Osteoblast (primary cell): ENCODE results near the gene KRTAP5-2. TPM values are rescaled to one million over a fixed set of nuclear protein-coding genes. Genes with fewer than 3 reads are reported as not detected.
"Not testable (repeated sequence)": the region's sequence is repeated elsewhere in the genome, so short reads cannot be mapped to it uniquely, and the experiment has no call there.

Experiments
- DNase-seq: peaks from one replicate; pipeline ENCODE4 v3.0.0; 2011; ENCODE audit warnings: low spot score, mixed read lengths; ENCODE audit not compliant: insufficient read length; ENCODE audit errors: missing footprints
- H2AFZ ChIP-seq: 2 replicates; pipeline ENCODE4 v1.6.0; 2011; ENCODE audit warnings: mild to moderate bottlenecking, low read length
- H3K27ac ChIP-seq: 2 replicates; pipeline ENCODE4 v1.5.1; 2011; ENCODE audit warnings: mild to moderate bottlenecking, low read depth, low read length, moderate library complexity
- H3K27me3 ChIP-seq: 2 replicates; pipeline ENCODE4 v1.6.0; 2012; ENCODE audit warnings: mild to moderate bottlenecking, control low read depth, inconsistent platforms, low read length, moderate library complexity; ENCODE audit not compliant: insufficient read depth
- H3K36me3 ChIP-seq: 2 replicates; pipeline ENCODE4 v1.5.1; 2011; ENCODE audit warnings: mild to moderate bottlenecking, low read length, control low read depth, moderate library complexity; ENCODE audit not compliant: insufficient read depth
- H3K4me1 ChIP-seq: 2 replicates; pipeline ENCODE4 v1.5.1; 2011; ENCODE audit warnings: mild to moderate bottlenecking, low read length, control low read depth, moderate library complexity; ENCODE audit not compliant: insufficient read depth
- H3K4me2 ChIP-seq: 2 replicates; pipeline ENCODE4 v1.6.0; 2011; ENCODE audit warnings: mild to moderate bottlenecking, low read length; ENCODE audit not compliant: insufficient read depth
- H3K4me3 ChIP-seq: fragments of 200-600 bp; sonication (generic); 3 replicates; pipeline ENCODE4 v1.5.1; 2012; ENCODE audit warnings: mild to moderate bottlenecking, low read length, inconsistent platforms; ENCODE audit not compliant: insufficient read depth
- H3K79me2 ChIP-seq: 2 replicates; pipeline ENCODE4 v1.6.0; 2012; ENCODE audit warnings: mild to moderate bottlenecking, low read length, control low read depth, inconsistent platforms; ENCODE audit not compliant: insufficient read depth
- H3K9me3 ChIP-seq: 2 replicates; pipeline ENCODE4 v1.5.1; 2011; ENCODE audit warnings: low read depth, low read length, control low read depth
- H4K20me1 ChIP-seq: 2 replicates; pipeline ENCODE4 v1.6.0; 2012; ENCODE audit warnings: mild to moderate bottlenecking, low read length, control low read depth; ENCODE audit not compliant: insufficient read depth
- CTCF ChIP-seq: IDR thresholded peaks from 2 replicates; pipeline ENCODE4 v1.5.1; 2011; ENCODE audit warnings: mild to moderate bottlenecking, low read depth, low read length, moderate library complexity; ENCODE audit errors: extremely low read depth
- total RNA-seq: library from RNA; depleted of rRNA; stranded (reverse); fragments of >200 nt; gene quantifications from 2 replicates; pipeline ENCODE4 v1.2.3, GENCODE V29; 2012

The KRTAP5-2 gene
- total RNA-seq, 1 donor = not detected

- Histone ChIP-seq H2AFZ (no peak overlapping the region), H3K79me2 (no peaks in the 10 kb centered on the region), H3K9me3 (peaks cover 5% of the 10 kb centered on the region), H3K4me3 (no peak overlapping the region), H4K20me1 (no peaks in the 10 kb centered on the region), H3K4me2 (no peak overlapping the region), H3K36me3 (no peaks in the 10 kb centered on the region), H3K27ac (no peak overlapping the region), H3K27me3 (peaks cover 20% of the 10 kb centered on the region), H3K4me1 (no peaks in the 10 kb centered on the region)
- no peak for DNase-seq
- no peak for TF ChIP-seq CTCF
These were observed 16.1 kb downstream of the KRTAP5-2 start for GRCh38 chr11:1581976-1582375.

GRCh38 chr11:1576825-1577224 lies 21.3 kb downstream of the KRTAP5-2 start:
- H4K20me1 ChIP-seq = no peaks in the 10 kb centered on the region
- H2AFZ ChIP-seq = no peak overlapping the region
- H3K4me2 ChIP-seq = no peak overlapping the region
- H3K27ac ChIP-seq = no peak overlapping the region
- no peak for DNase-seq
- H3K4me3 ChIP-seq = no peak overlapping the region
- H3K9me3 ChIP-seq = peaks cover 5% of the 10 kb centered on the region
- TF ChIP-seq CTCF = no peak
- H3K79me2 ChIP-seq = no peaks in the 10 kb centered on the region
- peaks cover 39% of the 10 kb centered on the region for H3K27me3 ChIP-seq
- H3K4me1 ChIP-seq = no peaks in the 10 kb centered on the region
- no peaks in the 10 kb centered on the region for H3K36me3 ChIP-seq

GRCh38 chr11:1575756-1576155 lies 22.3 kb downstream of the KRTAP5-2 start:
- DNase-seq, H3K36me3 ChIP-seq, H3K4me2 ChIP-seq, H3K9me3 ChIP-seq, H3K4me3 ChIP-seq, H2AFZ ChIP-seq, H3K79me2 ChIP-seq, H3K27ac ChIP-seq, H3K4me1 ChIP-seq, H4K20me1 ChIP-seq: not testable (repeated sequence)
- H3K27me3 ChIP-seq = peaks cover 39% of the 10 kb centered on the region

GRCh38 chr11:1574933-1575242 lies 23.2 kb downstream of the KRTAP5-2 start:
- Histone ChIP-seq H3K27ac (no peak overlapping the region), H2AFZ (no peak overlapping the region), H3K36me3 (no peaks in the 10 kb centered on the region), H3K27me3 (peaks cover 39% of the 10 kb centered on the region), H4K20me1 (peaks cover 8% of the 10 kb centered on the region), H3K4me2 (no peak overlapping the region), H3K4me3 (no peak overlapping the region), H3K9me3 (peaks cover 5% of the 10 kb centered on the region), H3K4me1 (no peaks in the 10 kb centered on the region), H3K79me2 (no peaks in the 10 kb centered on the region)
- no peak for TF ChIP-seq CTCF
- DNase-seq = no peak
